HT-29 (cell line): Measurements from ENCODE around the gene GAP43. TPM values are rescaled to one million over a fixed set of nuclear protein-coding genes. Genes with fewer than 3 reads are reported as not detected.

Experiments used
- DNase-seq: peaks from one replicate; pipeline ENCODE4 v3.0.0-alpha.2; 2015; ENCODE audit warnings: low spot score
- total RNA-seq: library from RNA; depleted of rRNA; stranded (reverse); fragments of >200 nt; shearing (Covaris generic); gene quantifications from 2 replicates; pipeline ENCODE4 v1.2.3, GENCODE V29; 2014

Gene GAP43
- total RNA-seq, 1 experiment from 2014 or later, result not detected

DNA sequence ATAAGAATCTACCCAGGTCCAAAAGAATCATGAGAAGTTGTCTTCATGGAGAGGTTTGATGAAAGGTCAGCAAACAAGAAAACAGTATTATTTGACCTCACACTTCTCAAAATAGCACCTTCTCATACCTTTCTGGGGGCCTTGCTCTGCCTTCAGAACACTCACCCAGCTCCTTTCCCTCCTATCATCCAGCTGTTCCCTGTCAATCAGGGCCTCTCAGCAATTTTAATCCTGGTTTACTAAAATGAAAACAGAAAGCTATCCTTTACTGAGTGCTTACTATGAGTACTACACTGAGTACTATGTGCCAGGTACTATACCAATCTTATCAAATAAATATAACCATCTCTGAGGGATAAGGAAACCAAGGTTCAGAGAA is 138.6 kb downstream of the GAP43 start:
- DNase-seq, result no peak

- no peak for DNase-seq
Observed at GRCh38 chr3:115766587-115767482, 143.5 kb downstream of the GAP43 start.

GRCh38 chr3:115768661-115769060 is 145.4 kb downstream of the GAP43 start:
- DNase-seq, result no peak
